D341Med (cell line): ENCODE results near the gene TGM3.
"Not testable (repeated sequence)": the region's sequence is repeated elsewhere in the genome, so short reads cannot be mapped to it uniquely, and the experiment has no call there.

ENCODE experiments used
- DNase-seq: peaks from one replicate; pipeline ENCODE4 v3.0.0; 2012; ENCODE audit warnings: low spot score

TGM3 gene, protein sequence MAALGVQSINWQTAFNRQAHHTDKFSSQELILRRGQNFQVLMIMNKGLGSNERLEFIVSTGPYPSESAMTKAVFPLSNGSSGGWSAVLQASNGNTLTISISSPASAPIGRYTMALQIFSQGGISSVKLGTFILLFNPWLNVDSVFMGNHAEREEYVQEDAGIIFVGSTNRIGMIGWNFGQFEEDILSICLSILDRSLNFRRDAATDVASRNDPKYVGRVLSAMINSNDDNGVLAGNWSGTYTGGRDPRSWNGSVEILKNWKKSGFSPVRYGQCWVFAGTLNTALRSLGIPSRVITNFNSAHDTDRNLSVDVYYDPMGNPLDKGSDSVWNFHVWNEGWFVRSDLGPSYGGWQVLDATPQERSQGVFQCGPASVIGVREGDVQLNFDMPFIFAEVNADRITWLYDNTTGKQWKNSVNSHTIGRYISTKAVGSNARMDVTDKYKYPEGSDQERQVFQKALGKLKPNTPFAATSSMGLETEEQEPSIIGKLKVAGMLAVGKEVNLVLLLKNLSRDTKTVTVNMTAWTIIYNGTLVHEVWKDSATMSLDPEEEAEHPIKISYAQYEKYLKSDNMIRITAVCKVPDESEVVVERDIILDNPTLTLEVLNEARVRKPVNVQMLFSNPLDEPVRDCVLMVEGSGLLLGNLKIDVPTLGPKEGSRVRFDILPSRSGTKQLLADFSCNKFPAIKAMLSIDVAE

GRCh38 chr20:2295886-2296515 is at the start of gene TGM3:
TGM3 (plus strand) TSS chr20:2296001; CDS start chr20:2296064, 63 bp downstream.
- DNase-seq: no peak

- DNase-seq: no peak
Observed at GRCh38 chr20:2246069-2246491, 49.7 kb upstream of the TGM3 start.

GRCh38 chr20:2248837-2249236 is 47.0 kb upstream of the TGM3 start:
- DNase-seq: no peak

- no peak for DNase-seq
Observed at GRCh38 chr20:2249935-2250334, 45.9 kb upstream of the TGM3 start.

DNA sequence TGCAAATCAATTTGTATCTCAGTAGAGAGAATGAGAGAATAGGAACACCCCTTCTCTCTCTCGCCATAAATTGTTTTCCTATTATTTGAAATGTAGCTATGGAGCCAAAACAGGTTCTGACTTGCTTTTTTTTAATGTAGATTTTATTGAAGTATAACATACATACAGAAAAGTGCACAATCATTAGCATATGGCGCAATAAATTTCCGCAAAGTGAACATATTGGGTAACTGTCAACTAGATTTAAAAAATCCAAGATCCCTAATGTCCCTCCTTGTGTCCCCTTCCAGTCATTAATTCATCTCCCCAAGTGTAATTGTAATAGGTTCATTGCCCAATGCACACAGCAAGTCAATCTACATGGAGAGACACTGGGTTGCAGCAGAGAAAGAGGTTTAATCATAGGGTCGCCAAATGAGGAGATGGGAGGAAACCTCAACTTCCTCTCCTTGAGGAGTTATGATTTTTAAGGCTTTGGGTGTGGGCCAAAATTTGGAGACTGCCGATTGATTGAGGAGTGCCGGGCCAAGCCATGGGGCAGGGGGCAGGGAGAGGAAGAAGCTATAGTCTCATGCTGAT is 43.3 kb upstream of the TGM3 start:
- DNase-seq: no peak

GRCh38 chr20:2253256-2253655 is 42.5 kb upstream of the TGM3 start:
- DNase-seq: no peak

- no peak for DNase-seq
Observed at GRCh38 chr20:2254333-2254732, 41.5 kb upstream of the TGM3 start.

GRCh38 chr20:2255926-2256531 is 39.8 kb upstream of the TGM3 start:
- DNase-seq: no peak

GRCh38 chr20:2259731-2260130 is 36.1 kb upstream of the TGM3 start:
- no peak for DNase-seq

DNA sequence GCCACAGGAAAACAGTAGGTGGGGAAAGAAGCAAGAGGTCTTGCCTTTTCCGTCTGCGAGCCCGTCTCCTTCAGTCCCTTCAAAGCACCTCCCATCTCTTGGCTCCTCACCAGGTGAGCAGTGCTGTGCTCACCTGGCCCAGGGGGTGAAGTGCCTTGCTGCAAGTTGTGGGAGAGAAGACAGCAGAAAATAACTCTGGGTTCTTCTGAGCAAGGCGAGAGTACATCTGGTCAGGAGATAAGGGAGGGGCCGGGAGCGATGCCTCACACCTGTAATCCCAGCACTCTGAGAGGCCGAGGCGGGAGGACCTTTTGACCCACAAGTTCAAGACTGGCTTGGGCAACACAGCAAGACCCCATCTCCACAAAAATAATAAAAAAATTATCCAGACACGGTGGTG is 35.6 kb upstream of the TGM3 start:
- no peak for DNase-seq

- DNase-seq: no peak
Observed at GRCh38 chr20:2261046-2261485, 34.7 kb upstream of the TGM3 start.

DNA sequence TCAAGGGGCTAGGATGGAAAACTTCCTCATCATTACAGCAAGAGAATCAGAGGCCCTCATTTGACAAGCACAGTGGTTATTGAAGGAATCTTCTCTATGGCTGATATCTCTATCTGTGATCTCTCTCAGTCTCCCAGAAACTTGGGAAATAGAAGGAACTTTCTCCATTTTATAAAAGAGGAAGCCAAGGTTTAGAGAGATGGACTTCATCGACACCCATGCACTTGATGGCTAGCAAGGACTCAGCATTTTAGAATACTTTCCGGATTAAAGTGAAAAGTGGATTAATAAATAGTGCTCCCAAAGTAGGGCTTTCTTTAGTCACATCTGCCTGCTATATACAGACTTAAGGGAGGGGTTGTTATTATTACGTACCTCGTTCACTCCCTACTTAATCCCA is 34.2 kb upstream of the TGM3 start:
- DNase-seq: no peak

GRCh38 chr20:2264118-2264517 is 31.7 kb upstream of the TGM3 start:
- DNase-seq: no peak

- not testable (repeated sequence) for DNase-seq
Observed at GRCh38 chr20:2264621-2265374, 31.0 kb upstream of the TGM3 start.

GRCh38 chr20:2273634-2274302 is 22.0 kb upstream of the TGM3 start:
- no peak for DNase-seq

DNA sequence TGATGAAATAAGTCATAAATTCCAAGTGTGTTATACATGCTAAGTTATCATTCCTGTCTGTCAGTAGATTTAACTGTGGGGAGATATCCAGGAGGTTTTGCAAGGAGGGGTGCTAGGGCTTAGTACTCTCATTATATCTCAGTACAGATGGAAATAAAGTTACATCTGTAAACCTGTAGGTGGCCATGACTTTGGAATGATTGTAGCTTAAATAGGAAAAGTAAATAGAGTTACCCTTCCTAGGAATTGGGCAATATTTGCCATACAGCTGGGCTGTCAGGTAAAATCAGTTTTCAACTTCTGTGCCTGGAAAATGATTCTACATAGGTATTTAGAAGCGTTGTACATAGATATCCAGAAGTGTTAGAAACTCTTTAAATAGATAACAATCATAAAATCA is 19.8 kb upstream of the TGM3 start:
- DNase-seq: no peak

GRCh38 chr20:2279253-2279779 is 16.5 kb upstream of the TGM3 start:
- DNase-seq: no peak

DNA sequence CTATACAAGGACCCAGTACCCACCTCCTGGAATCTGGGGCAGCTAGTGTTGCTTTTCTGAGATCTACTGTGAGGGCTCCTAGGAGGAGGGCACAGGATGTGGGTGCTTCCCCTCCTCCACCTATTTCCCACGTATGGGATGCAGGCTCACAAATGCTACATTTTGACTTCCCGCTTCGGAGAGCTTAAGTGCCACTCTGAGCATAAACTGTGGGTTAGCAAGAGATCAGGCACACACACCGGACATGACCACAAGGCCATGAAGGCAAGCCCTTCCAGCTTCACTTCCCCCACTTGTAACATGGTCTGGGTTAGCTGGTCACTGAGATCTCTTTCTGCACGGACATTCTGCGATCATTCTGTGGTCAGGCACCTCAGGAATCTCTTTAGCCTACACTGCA is 15.7 kb upstream of the TGM3 start:
- DNase-seq: no peak

DNA sequence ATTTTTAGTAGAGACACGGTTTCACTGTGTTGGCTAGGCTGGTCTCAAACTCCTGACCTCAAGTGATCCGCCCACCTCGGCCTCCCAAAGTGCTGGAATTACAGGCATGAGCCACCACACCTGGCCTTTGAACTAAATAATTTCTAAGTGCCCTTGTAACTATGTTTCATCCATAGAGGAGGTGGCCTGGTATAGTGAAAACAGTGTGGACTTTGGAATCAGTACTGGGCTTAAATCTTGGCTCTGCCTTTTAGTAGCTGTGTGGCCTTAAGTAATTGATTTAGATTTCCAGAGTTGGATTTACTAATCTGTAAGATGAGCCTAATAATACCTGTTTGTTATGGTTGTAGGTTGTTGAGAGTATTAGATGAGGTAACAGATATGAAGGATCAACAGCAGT is 14.2 kb upstream of the TGM3 start:
- no peak for DNase-seq

DNA sequence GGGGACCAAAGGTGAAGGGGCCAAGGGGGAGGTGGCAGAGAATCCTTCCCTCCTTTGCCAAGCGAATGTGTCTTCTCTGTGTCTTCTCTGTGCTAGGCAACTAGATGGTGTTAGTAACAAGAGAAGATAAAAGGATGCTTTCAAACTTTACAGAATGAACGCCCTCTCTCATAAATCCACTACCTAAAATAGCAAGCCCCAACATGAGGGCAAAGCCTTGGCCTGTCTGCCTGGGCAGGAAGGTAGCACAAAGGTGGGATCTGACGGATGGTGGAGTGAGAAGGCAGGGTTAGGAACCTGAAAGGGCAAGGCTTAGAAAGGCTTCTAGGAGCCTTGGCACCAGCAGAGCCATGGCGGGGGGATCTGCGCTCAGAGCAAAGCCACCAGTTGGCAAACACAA is 13.6 kb upstream of the TGM3 start:
- DNase-seq: no peak
